K562 (cell line): Measurements from ENCODE around the gene IFNGR2. TPM values are rescaled to one million over a fixed set of nuclear protein-coding genes. Genes with fewer than 3 reads are reported as not detected.

ENCODE experiments used
- ARID1B ChIP-seq: fragments of 450-650 bp; IDR thresholded peaks from 2 replicates; pipeline ENCODE4 v1.6.1; 2016; ENCODE audit warnings: antibody characterized with exemption, mild to moderate bottlenecking, inconsistent platforms
- CBX1 ChIP-seq: sonication (generic); IDR thresholded peaks from 2 replicates; pipeline ENCODE4 v1.6.1; 2016; ENCODE audit warnings: antibody characterized with exemption, low read depth, mild to moderate bottlenecking
- CHD4 ChIP-seq: fragments of 200-600 bp; sonication (generic); IDR thresholded peaks from 3 replicates; pipeline ENCODE4 v1.6.1; 2012; ENCODE audit warnings: low read depth, mild to moderate bottlenecking, mixed read lengths, low read length, inconsistent platforms; ENCODE audit not compliant: insufficient read depth, insufficient replicate concordance, poor library complexity, severe bottlenecking
- E2F1 ChIP-seq: sonication (generic); formaldehyde crosslinking; IDR thresholded peaks from 2 replicates; pipeline ENCODE4 v1.8.1; 2023; ENCODE audit warnings: mild to moderate bottlenecking, missing genetic modification reagents, moderate library complexity
- FOXJ3 ChIP-seq: sonication (generic); formaldehyde crosslinking; IDR thresholded peaks from 2 replicates; pipeline ENCODE4 v1.4.0; 2020; ENCODE audit warnings: mild to moderate bottlenecking, missing genetic modification reagents
- GATA2 ChIP-seq: sonication (generic); formaldehyde crosslinking; IDR thresholded peaks from 2 replicates; pipeline ENCODE4 v1.4.0; 2020; ENCODE audit warnings: mild to moderate bottlenecking, missing genetic modification reagents
- HOXB6 ChIP-seq: fragments of 250-450 bp; sonication (Bioruptor Pico); IDR thresholded peaks from 2 replicates; pipeline ENCODE4 v1.5.1; 2022; ENCODE audit warnings: mild to moderate bottlenecking, borderline replicate concordance
- MBD2 ChIP-seq: sonication (generic); IDR thresholded peaks from 2 replicates; pipeline ENCODE4 v1.6.1; 2016; ENCODE audit warnings: low read depth, borderline replicate concordance
- MLX ChIP-seq, 2 experiments: fragments of 450-650 bp in 1 of 2; sonication (generic) in 1 of 2; formaldehyde crosslinking; conservative IDR thresholded peaks; 2 replicates each; pipeline versions ENCODE4 v1.4.0 to v1.8.1; 2020 to 2022; ENCODE audit warnings: mild to moderate bottlenecking in 1 of 2, missing genetic modification reagents in 1 of 2
- MXI1 ChIP-seq: IDR thresholded peaks from 2 replicates; pipeline ENCODE4 v1.6.1; 2011; ENCODE audit warnings: low read depth, mild to moderate bottlenecking, improper control_type of control experiment, low read length
- NCOA4 ChIP-seq: fragments of 450-650 bp; IDR thresholded peaks from 2 replicates; pipeline ENCODE4 v1.6.1; 2018; ENCODE audit warnings: mild to moderate bottlenecking; ENCODE audit not compliant: partially characterized antibody
- OTX1 ChIP-seq: fragments of 450-650 bp; formaldehyde crosslinking; IDR thresholded peaks from 2 replicates; pipeline ENCODE4 v1.4.0; 2022; ENCODE audit warnings: mild to moderate bottlenecking
- PKNOX1 ChIP-seq: fragments of 450-650 bp; IDR thresholded peaks from 2 replicates; pipeline ENCODE4 v1.6.1; 2016
- PML ChIP-seq: IDR thresholded peaks from 2 replicates; pipeline ENCODE4 v1.6.1; 2012; ENCODE audit warnings: low read length, inconsistent platforms
- SAFB2 ChIP-seq: fragments of 200-400 bp; formaldehyde crosslinking; IDR thresholded peaks from 2 replicates; pipeline ENCODE4 v1.6.1; 2018; ENCODE audit warnings: borderline replicate concordance, low read length, low read depth, moderate library complexity; ENCODE audit not compliant: severe bottlenecking
- SIRT6 ChIP-seq: IDR thresholded peaks from one replicate; pipeline ENCODE4 v1.6.1; 2012; ENCODE audit warnings: low read depth, mild to moderate bottlenecking, control low read depth, inconsistent platforms, low read length, moderate library complexity
- TFAP4 ChIP-seq: sonication (generic); formaldehyde crosslinking; IDR thresholded peaks from 2 replicates; pipeline ENCODE4 v1.8.0; 2022; ENCODE audit warnings: missing genetic modification reagents, mild to moderate bottlenecking, moderate library complexity, borderline replicate concordance
- TGIF2 ChIP-seq: sonication (generic); formaldehyde crosslinking; IDR thresholded peaks from 2 replicates; pipeline ENCODE4 v1.8.1; 2022; ENCODE audit warnings: mild to moderate bottlenecking, missing genetic modification reagents, moderate library complexity
- TRIM24 ChIP-seq, 2 experiments: fragments of 450-650 bp; IDR thresholded peaks; 2 replicates each; pipeline ENCODE4 v1.6.1; 2016
- ZNF134 ChIP-seq: fragments of 250-450 bp; sonication (Bioruptor Pico); conservative IDR thresholded peaks from 2 replicates; pipeline ENCODE4 v1.4.0; 2020
- ZNF140 ChIP-seq: fragments of 250-450 bp; sonication (Bioruptor Pico); IDR thresholded peaks from 2 replicates; pipeline ENCODE4 v1.8.0; 2021; ENCODE audit warnings: moderate library complexity, mild to moderate bottlenecking, inconsistent platforms
- ZNF639 ChIP-seq, 2 experiments: fragments of 200-800 bp in 1 of 2; sonication (Bioruptor generic) in 1 of 2; sonication (generic) in 1 of 2; formaldehyde crosslinking in 1 of 2; IDR thresholded peaks in 1 of 2; conservative IDR thresholded peaks in 1 of 2; 2 replicates each; pipeline versions ENCODE4 v1.5.0 to v1.6.1; 2016 to 2020; ENCODE audit warnings: missing compliant biosample characterization in 1 of 2, missing genetic modification characterization in 1 of 2, missing genetic modification reagents in 1 of 2
- polyA plus RNA-seq, 8 experiments: library from polyadenylated mRNA; depleted of rRNA in 4 of 8; stranded (reverse) in 5 of 8; unstranded in 3 of 8; fragments of >200 nt; fragmentation: Nextera tagmentation in 2 of 8; fragmentation: Illumina TruSeq in 1 of 8; extraction: Ambion mirVana in 2 of 8; extraction: Trizol in 1 of 8; gene quantifications; 2 replicates each; pipeline versions ENCODE4 v1.2.1 to v1.2.3, GENCODE V29; 2011 to 2014; ENCODE audit warnings: inconsistent platforms in 1 of 8, missing spikeins in 1 of 8
- total RNA-seq, 7 experiments: library from RNA; depleted of rRNA in 6 of 7; stranded (reverse); fragments of >200 nt in 6 of 7; fragmentation: Illumina TruSeq in 2 of 7; extraction: Trizol in 2 of 7; gene quantifications; 2 replicates each; pipeline versions ENCODE4 v1.2.1 to v1.2.3, GENCODE V29; 2011 to 2021; ENCODE audit warnings: low replicate concordance in 1 of 7

Gene IFNGR2
- total and polyA plus RNA-seq, 9 of the 15 experiments (the other 6 are each of a cell fraction or from before 2014, with no cell fraction given), result 6.7 to 58.0 (median 28.5) TPM

- TF ChIP-seq ZNF639 (CRISPR knock-in tag; conservative IDR thresholded peaks at IDR 0.05 in 1 of 2, IDR thresholded peaks at IDR 0.05 in 1 of 2), result peak in 1 of 2 experiments; percentile 51; a peak in 1 of 4 replicates
- peak; percentile 31; the same call in 1 of the 2 replicates for TF ChIP-seq TFAP4 (CRISPR knock-in tag)
- TF ChIP-seq SAFB2, result no peak
- TF ChIP-seq PKNOX1, result no peak
- TF ChIP-seq CHD4, result no peak
- TF ChIP-seq MXI1, result no peak
- no peak for TF ChIP-seq ZNF140 (CRISPR knock-in tag)
- 0 out of 2 replicates have a peak, but pooled peaks have one; percentile 17 for TF ChIP-seq MBD2
- TF ChIP-seq SIRT6, result no peak
- no peak for TF ChIP-seq NCOA4
- TF ChIP-seq ARID1B, result peak; percentile 60
- TF ChIP-seq CBX1, result no peak
- TF ChIP-seq FOXJ3 (CRISPR knock-in tag), result no peak
- peak; percentile 60; the same call in 1 of the 2 replicates for TF ChIP-seq E2F1 (CRISPR knock-in tag)
- TF ChIP-seq TGIF2 (CRISPR knock-in tag), result no peak
- 0 out of 4 replicates have a peak, but pooled peaks of 1 of the 2 experiments have one; percentile 48 for TF ChIP-seq MLX (CRISPR knock-in tag; conservative IDR thresholded peaks at IDR 0.05)
- TF ChIP-seq PML, result no peak
- no peak for TF ChIP-seq TRIM24 (IDR thresholded peaks at IDR 0.05)
- no peak for TF ChIP-seq OTX1
- TF ChIP-seq GATA2 (CRISPR knock-in tag), result no peak
- 0 out of 2 replicates have a peak, but pooled peaks have one; percentile 15 for TF ChIP-seq HOXB6 (CRISPR knock-in tag)
- TF ChIP-seq ZNF134 (CRISPR knock-in tag), result 0 out of 2 replicates have a peak, but pooled peaks have one; percentile 25
Observed at GRCh38 chr21:33383056-33383888, 19.9 kb upstream of the IFNGR2 start (continued).
